GM13976 (cell line): ENCODE data around the gene TAX1BP1.

ENCODE experiments used
- DNase-seq: peaks from one replicate; pipeline ENCODE4 v3.0.0; 2012; ENCODE audit warnings: low spot score
- CTCF ChIP-seq: IDR thresholded peaks from 2 replicates; pipeline ENCODE4 v1.5.1; 2012; ENCODE audit warnings: borderline replicate concordance, mild to moderate bottlenecking; ENCODE audit not compliant: insufficient read depth; ENCODE audit errors: extremely low read depth, missing control alignments, control extremely low read depth
- in situ Hi-C: fragments of 300-500 bp; cut with MboI; formaldehyde crosslinking; loops from one replicate; pipeline ENCODE4 v1.12.0; 2022; ENCODE audit warnings: low sequenced_read_pairs, mixed read lengths, inconsistent platforms; ENCODE audit not compliant: unreplicated experiment

TAX1BP1 gene

GRCh38 chr7:27700501-27700900 is 39.5 kb upstream of the TAX1BP1 start:
- DNase-seq = no peak
- in situ Hi-C loops = no loop called here
- TF ChIP-seq CTCF = no peak

DNA sequence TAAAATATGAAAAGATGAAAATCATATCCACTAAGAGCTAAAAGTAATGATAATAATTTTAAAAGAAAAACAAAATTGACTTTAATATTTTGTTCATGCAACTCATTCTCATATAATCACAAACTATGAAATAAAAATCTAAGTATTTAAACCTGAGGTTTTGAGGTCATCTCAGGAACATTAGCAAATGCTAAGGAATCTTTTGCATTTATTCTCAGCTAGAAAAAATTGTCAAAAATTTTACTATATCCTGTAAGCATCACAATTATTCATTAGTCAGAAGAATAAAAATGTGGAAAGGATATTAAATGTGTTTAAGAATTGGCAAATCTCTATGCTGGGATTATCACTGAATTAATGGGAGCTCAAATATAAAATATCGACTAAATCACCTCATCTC is 36.8 kb upstream of the TAX1BP1 start:
- DNase-seq = no peak
- in situ Hi-C loops = no loop called here

GRCh38 chr7:27704422-27705199 is 35.4 kb upstream of the TAX1BP1 start:
- in situ Hi-C loops = no loop called here
- DNase-seq = no peak
- TF ChIP-seq CTCF = no peak

More for the DNA sequence above, 36.8 kb upstream of the TAX1BP1 start:
- no peak for TF ChIP-seq CTCF

DNA sequence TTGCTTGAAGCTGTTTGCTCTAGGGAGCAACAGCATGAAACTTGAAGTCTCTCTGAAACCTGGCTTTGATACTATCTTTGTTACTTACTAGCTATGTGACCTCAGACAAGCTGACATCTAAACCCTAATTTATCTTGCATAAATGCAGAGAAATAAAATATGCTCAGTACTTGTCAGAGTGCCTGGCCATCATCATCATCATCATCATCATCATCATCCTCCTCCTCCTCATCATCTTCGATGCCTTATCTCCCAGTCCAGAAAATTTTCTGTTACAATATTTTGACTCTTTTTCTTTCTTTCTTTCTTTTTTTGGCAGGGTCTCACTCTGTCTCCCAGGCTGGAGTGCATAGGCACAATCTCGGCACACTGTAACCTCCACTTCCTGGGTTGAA is 34.8 kb upstream of the TAX1BP1 start:
- TF ChIP-seq CTCF = no peak
- no peak for DNase-seq
- in situ Hi-C loops = no loop called here

GRCh38 chr7:27708485-27708884 is 31.5 kb upstream of the TAX1BP1 start:
- in situ Hi-C loops = no loop called here
- no peak for DNase-seq
- no peak for TF ChIP-seq CTCF

GRCh38 chr7:27709137-27710075 is 30.6 kb upstream of the TAX1BP1 start:
- in situ Hi-C loops = no loop called here
- DNase-seq = no peak
- TF ChIP-seq CTCF = no peak
